Activated naive CD4-positive, alpha-beta T cell treated with anti-CD3 and anti-CD28 coated beads for 36 hours (primary cell): ENCODE measurements around the gene TTLL6. TPM values are rescaled to one million over a fixed set of nuclear protein-coding genes. Genes with fewer than 3 reads are reported as not detected.

Experiments used
- CTCF ChIA-PET: fragments of 350-600 bp; sonication (Branson Sonifier 250); formaldehyde crosslinking; loops from one replicate; lab custom pipeline; 2021; ENCODE audit warnings: antibody characterized with exemption; lab: Charles Lee
- DNase-seq: peaks from one replicate; pipeline ENCODE4 v3.0.0-alpha.2; 2020
- H3K27ac Mint-ChIP-seq: one replicate; pipeline ENCODE4 v1.8.0; 2021; ENCODE audit warnings: mild to moderate bottlenecking, mixed read lengths
- H3K27me3 Mint-ChIP-seq: one replicate; pipeline ENCODE4 v1.8.0; 2021; ENCODE audit warnings: low read depth, mixed read lengths
- H3K36me3 Mint-ChIP-seq: one replicate; pipeline ENCODE4 v1.8.0; 2021; ENCODE audit warnings: low read depth, mixed read lengths
- H3K4me1 Mint-ChIP-seq: one replicate; pipeline ENCODE4 v1.8.0; 2021; ENCODE audit warnings: low read depth, mixed read lengths
- H3K4me3 Mint-ChIP-seq: one replicate; pipeline ENCODE4 v1.8.0; 2021; ENCODE audit warnings: mild to moderate bottlenecking, moderate library complexity, mixed read lengths
- H3K9me3 Mint-ChIP-seq: one replicate; pipeline ENCODE4 v1.8.0; 2021; ENCODE audit warnings: mixed read lengths
- intact Hi-C: fragments of 100-400 bp; cut with micrococcal nuclease; formaldehyde crosslinking; loops from one replicate; pipeline ENCODE4 v1.15.1; 2023
- total RNA-seq, 2 experiments: library from RNA; stranded (reverse); gene quantifications; one replicate each; pipeline ENCODE4 v1.2.3, GENCODE V29; 2021

TTLL6 gene
- total RNA-seq, 2 experiments from 2014 or later = not detected

DNA sequence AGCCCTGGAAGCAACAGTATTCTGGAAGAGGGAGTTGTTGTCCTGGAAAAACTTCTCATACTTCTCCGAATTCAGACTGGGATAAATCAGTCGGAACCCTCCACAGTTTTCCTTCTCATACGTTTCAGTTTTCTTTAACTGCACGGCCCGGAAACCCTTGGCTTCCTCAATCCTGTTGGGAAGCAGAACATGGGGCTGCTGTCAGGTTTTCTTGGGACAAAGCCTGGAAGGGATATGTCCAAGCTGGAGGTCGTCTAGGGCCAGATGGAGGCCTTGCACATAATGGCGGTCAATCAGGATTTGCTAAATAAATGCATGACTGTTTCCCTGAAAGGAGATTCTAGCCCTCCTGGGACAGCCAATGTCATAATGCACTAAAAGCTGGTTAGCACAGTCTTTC lies 29.2 kb downstream of the TTLL6 start:
- H3K4me3 Mint-ChIP-seq = no peak overlapping the region
- peaks cover 16% of the 10 kb centered on the region for H3K27me3 Mint-ChIP-seq
- H3K27ac Mint-ChIP-seq = no peak overlapping the region
- H3K36me3 Mint-ChIP-seq = no peaks in the 10 kb centered on the region
- CTCF ChIA-PET = interaction anchor here (1.1 to 6.6 kb wide), 6 partner anchors 47 to 162 kb away, joined by 3 to 64 read pairs (median 4); partner anchors contain the start of gene PRAC2
- H3K4me1 Mint-ChIP-seq = no peaks in the 10 kb centered on the region
- intact Hi-C loops = no loop called here
- no peaks in the 10 kb centered on the region for H3K9me3 Mint-ChIP-seq
- DNase-seq = no peak

- intact Hi-C loops = no loop called here
- Mint-ChIP-seq H3K4me3 (no peak overlapping the region), H3K4me1 (no peaks in the 10 kb centered on the region), H3K27ac (no peak overlapping the region), H3K9me3 (no peaks in the 10 kb centered on the region), H3K36me3 (no peaks in the 10 kb centered on the region), H3K27me3 (peaks cover 3% of the 10 kb centered on the region)
- no peak for DNase-seq
- CTCF ChIA-PET = interaction anchor here (0.6 to 0.9 kb wide), 3 partner anchors 18 to 108 kb away, joined by 4 to 9 read pairs (median 5); no protein-coding TSS in a partner anchor
Measured at GRCh38 chr17:48779421-48779820, 37.6 kb downstream of the TTLL6 start.

- H3K27ac Mint-ChIP-seq = no peak overlapping the region
- DNase-seq = no peak
- H3K4me3 Mint-ChIP-seq = no peak overlapping the region
- CTCF ChIA-PET = no interaction called here
- no peaks in the 10 kb centered on the region for H3K36me3 Mint-ChIP-seq
- H3K4me1 Mint-ChIP-seq = no peaks in the 10 kb centered on the region
- H3K9me3 Mint-ChIP-seq = no peaks in the 10 kb centered on the region
- intact Hi-C loops = no loop called here
- peaks cover 12% of the 10 kb centered on the region for H3K27me3 Mint-ChIP-seq
Measured at GRCh38 chr17:48776602-48777001, 40.4 kb downstream of the TTLL6 start.

- Mint-ChIP-seq H3K27ac (no peak overlapping the region), H3K4me3 (no peak overlapping the region), H3K36me3 (no peaks in the 10 kb centered on the region), H3K27me3 (peaks cover 27% of the 10 kb centered on the region), H3K4me1 (no peaks in the 10 kb centered on the region), H3K9me3 (no peaks in the 10 kb centered on the region)
- CTCF ChIA-PET = no interaction called here
- intact Hi-C loops = no loop called here
- no peak for DNase-seq
Measured at GRCh38 chr17:48773245-48773644, 43.8 kb downstream of the TTLL6 start.

DNA sequence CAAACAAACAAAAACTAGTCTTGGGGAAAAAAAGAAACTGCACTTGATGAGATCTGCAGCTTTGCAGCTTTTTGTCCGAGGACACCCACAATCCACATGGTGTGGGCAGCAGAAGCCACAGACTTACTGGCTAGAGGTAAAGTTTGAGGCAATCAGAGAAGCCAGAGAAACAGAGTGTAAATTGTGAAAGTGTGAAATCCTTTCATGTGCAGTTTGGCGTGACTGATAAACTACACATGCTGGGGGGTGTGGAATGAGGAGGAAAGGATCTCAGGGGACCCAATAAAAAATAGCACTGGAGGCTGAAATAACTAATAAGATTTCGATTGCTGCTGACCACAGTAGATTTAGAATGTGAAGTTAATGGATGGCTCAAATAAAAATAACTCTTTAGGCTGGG lies 46.1 kb downstream of the TTLL6 start:
- Mint-ChIP-seq H3K4me1 (no peaks in the 10 kb centered on the region), H3K4me3 (no peak overlapping the region), H3K36me3 (no peaks in the 10 kb centered on the region), H3K27me3 (peaks cover 27% of the 10 kb centered on the region), H3K27ac (no peak overlapping the region), H3K9me3 (no peaks in the 10 kb centered on the region)
- CTCF ChIA-PET = interaction anchor here (1.5 kb wide), 1 partner anchor 92 kb away, joined by 4 read pairs; no protein-coding TSS in a partner anchor
- intact Hi-C loops = no loop called here
- DNase-seq = no peak

DNA sequence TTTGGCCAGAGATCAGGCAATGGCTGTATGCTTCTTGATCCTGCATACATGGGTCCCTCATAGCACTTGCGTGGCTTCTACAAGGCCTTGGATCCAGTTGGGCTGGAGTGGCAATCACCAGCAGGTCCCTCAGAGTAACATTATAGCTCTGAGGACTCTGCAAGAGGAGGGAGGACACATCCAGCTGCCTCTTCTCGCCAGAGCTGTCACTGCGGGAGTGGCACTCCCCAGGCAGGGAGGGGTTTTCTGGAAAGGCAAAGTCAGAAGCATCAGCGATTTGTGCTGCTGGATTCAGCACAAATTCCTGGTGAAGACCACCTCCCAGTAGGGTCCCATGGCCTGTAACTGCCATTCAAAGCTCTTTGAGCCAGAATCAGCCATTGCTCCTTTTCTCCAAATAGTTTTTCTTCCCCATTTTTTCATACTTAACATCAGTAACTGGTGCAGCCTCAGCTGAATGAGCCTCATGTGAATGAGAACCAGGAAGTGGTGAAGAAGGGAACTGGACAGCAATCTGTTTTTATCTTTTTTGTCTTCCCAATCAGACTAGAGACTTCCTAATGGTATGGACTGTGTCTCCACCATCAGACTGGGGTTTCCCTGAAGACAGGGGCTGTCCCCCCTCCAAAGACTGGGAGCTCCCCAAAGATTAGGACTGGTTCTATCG lies 47.9 kb downstream of the TTLL6 start:
- no peak for DNase-seq
- H3K4me3 Mint-ChIP-seq = no peak overlapping the region
- no peaks in the 10 kb centered on the region for H3K9me3 Mint-ChIP-seq
- CTCF ChIA-PET = interaction anchor here (1.2 to 3.6 kb wide), 3 partner anchors 11 to 133 kb away, joined by 3 to 10 read pairs (median 3); no protein-coding TSS in a partner anchor
- peaks cover 24% of the 10 kb centered on the region for H3K27me3 Mint-ChIP-seq
- intact Hi-C loops = no loop called here
- H3K27ac Mint-ChIP-seq = no peak overlapping the region
- no peaks in the 10 kb centered on the region for H3K36me3 Mint-ChIP-seq
- H3K4me1 Mint-ChIP-seq = no peaks in the 10 kb centered on the region

GRCh38 chr17:48767263-48767774 lies 49.7 kb downstream of the TTLL6 start:
- Mint-ChIP-seq H3K36me3 (no peaks in the 10 kb centered on the region), H3K27me3 (peaks cover 28% of the 10 kb centered on the region), H3K4me1 (no peaks in the 10 kb centered on the region), H3K9me3 (no peaks in the 10 kb centered on the region), H3K27ac (no peak overlapping the region), H3K4me3 (no peak overlapping the region)
- intact Hi-C loops = no loop called here
- CTCF ChIA-PET = interaction anchor here (0.6 to 3.6 kb wide), 3 partner anchors 54 to 112 kb away, joined by 6 to 10 read pairs (median 8); no protein-coding TSS in a partner anchor
- DNase-seq = no peak

DNA sequence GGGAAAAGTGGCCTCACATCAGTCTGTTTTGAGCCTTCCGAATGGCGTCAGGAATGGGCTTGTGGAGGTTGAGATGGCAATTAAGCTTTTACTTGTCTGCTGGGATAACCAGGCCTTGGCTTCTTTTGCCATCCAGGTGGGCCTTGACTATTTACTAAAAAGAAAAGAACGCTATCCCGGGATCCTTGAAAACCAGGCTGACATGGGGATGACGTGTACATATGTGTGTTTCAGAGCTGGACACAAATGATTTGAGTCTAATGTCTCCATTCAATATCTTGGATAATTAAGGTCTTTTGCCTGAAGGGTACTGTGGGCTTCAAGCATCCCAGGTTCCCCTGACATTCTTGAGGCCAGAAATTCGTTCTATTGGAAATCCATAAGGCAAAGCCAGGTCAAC lies 55.9 kb downstream of the TTLL6 start:
- peaks cover 46% of the 10 kb centered on the region for H3K27me3 Mint-ChIP-seq
- intact Hi-C loops = no loop called here
- H3K4me3 Mint-ChIP-seq = no peak overlapping the region
- H3K36me3 Mint-ChIP-seq = no peaks in the 10 kb centered on the region
- DNase-seq = no peak
- CTCF ChIA-PET = interaction anchor here (1.0 to 2.2 kb wide), 5 partner anchors 18 to 271 kb away, joined by 3 to 8 read pairs (median 4); no protein-coding TSS in a partner anchor
- H3K27ac Mint-ChIP-seq = no peak overlapping the region
- no peaks in the 10 kb centered on the region for H3K9me3 Mint-ChIP-seq
- no peaks in the 10 kb centered on the region for H3K4me1 Mint-ChIP-seq

GRCh38 chr17:48760411-48760810 lies 56.6 kb downstream of the TTLL6 start:
- intact Hi-C loops = no loop called here
- no peak overlapping the region for H3K4me3 Mint-ChIP-seq
- H3K36me3 Mint-ChIP-seq = no peaks in the 10 kb centered on the region
- H3K27ac Mint-ChIP-seq = no peak overlapping the region
- DNase-seq = no peak
- CTCF ChIA-PET = interaction anchor here (1.3 to 2.2 kb wide), 2 partner anchors 82 to 118 kb away, joined by 4 to 8 read pairs; no protein-coding TSS in a partner anchor
- peaks cover 52% of the 10 kb centered on the region for H3K27me3 Mint-ChIP-seq
- H3K4me1 Mint-ChIP-seq = no peaks in the 10 kb centered on the region
- H3K9me3 Mint-ChIP-seq = no peaks in the 10 kb centered on the region

DNA sequence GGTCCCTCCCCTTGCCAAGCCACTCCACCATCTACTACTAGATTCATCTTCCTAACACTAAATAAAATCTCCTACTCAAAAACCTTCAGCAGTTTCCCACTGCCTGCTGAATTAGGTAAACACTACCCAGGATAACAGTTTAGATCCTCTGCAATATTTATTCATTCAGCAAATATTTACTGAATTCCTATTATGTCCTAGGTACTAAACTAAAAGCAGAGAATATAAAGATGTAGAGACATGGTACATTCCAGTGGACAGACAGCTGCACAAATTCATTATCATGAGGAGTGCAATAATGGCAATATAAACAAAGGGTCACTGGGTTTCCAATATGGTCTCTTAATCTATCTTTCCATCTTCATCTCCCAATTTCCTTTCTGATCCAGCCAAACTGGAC lies 57.7 kb downstream of the TTLL6 start:
- no peak for DNase-seq
- Mint-ChIP-seq H3K27me3 (peaks cover 63% of the 10 kb centered on the region), H3K27ac (no peak overlapping the region), H3K4me3 (no peak overlapping the region), H3K4me1 (no peaks in the 10 kb centered on the region), H3K9me3 (no peaks in the 10 kb centered on the region), H3K36me3 (no peaks in the 10 kb centered on the region)
- CTCF ChIA-PET = interaction anchor here (1.6 kb wide), 1 partner anchor 35 kb away, joined by 6 read pairs; no protein-coding TSS in a partner anchor
- intact Hi-C loops = no loop called here

GRCh38 chr17:48757524-48757961 lies 59.5 kb downstream of the TTLL6 start:
- H3K4me3 Mint-ChIP-seq = no peak overlapping the region
- CTCF ChIA-PET = interaction anchor here (1.0 to 1.6 kb wide), 2 partner anchors 12 to 34 kb away, joined by 3 to 6 read pairs; no protein-coding TSS in a partner anchor
- no peak overlapping the region for H3K27ac Mint-ChIP-seq
- H3K27me3 Mint-ChIP-seq = peaks cover 71% of the 10 kb centered on the region
- no peak for DNase-seq
- H3K4me1 Mint-ChIP-seq = peaks cover 6% of the 10 kb centered on the region
- no peaks in the 10 kb centered on the region for H3K9me3 Mint-ChIP-seq
- no peaks in the 10 kb centered on the region for H3K36me3 Mint-ChIP-seq
- intact Hi-C loops = no loop called here

GRCh38 chr17:48756830-48757251 lies 60.2 kb downstream of the TTLL6 start:
- Mint-ChIP-seq H3K9me3 (no peaks in the 10 kb centered on the region), H3K27me3 (peaks cover 72% of the 10 kb centered on the region), H3K27ac (no peak overlapping the region), H3K36me3 (no peaks in the 10 kb centered on the region), H3K4me3 (no peak overlapping the region), H3K4me1 (peaks cover 9% of the 10 kb centered on the region)
- no peak for DNase-seq
- CTCF ChIA-PET = no interaction called here
- intact Hi-C loops = no loop called here
